HepG2 (cell line): ENCODE results near the gene ST7L.

Experiments
- NONO ChIP-seq, 2 experiments: fragments of 450-650 bp in 1 of 2; sonication (generic) in 1 of 2; formaldehyde crosslinking in 1 of 2; IDR thresholded peaks in 1 of 2; conservative IDR thresholded peaks in 1 of 2; 2 replicates each; pipeline versions ENCODE4 v1.6.1 to v1.8.0; 2017 to 2022; ENCODE audit warnings: mild to moderate bottlenecking in 1 of 2, missing genetic modification reagents in 1 of 2, moderate library complexity in 1 of 2
- YEATS2 ChIP-seq: sonication (generic); formaldehyde crosslinking; IDR thresholded peaks from 2 replicates; pipeline ENCODE4 v1.4.0; 2020; ENCODE audit warnings: missing genetic modification reagents, borderline replicate concordance
- ZNF552 ChIP-seq: sonication (generic); formaldehyde crosslinking; IDR thresholded peaks from 2 replicates; pipeline ENCODE4 v1.9.0; 2022; ENCODE audit warnings: missing genetic modification reagents, mild to moderate bottlenecking, borderline replicate concordance

GRCh38 chr1:112603541-112603940 lies 15.4 kb downstream of the ST7L start:
- TF ChIP-seq YEATS2 (CRISPR knock-in tag) (no peak), NONO (IDR thresholded peaks at IDR 0.05) (no peak), NONO (CRISPR knock-in tag; conservative IDR thresholded peaks at IDR 0.05) (no peak), ZNF552 (no peak)
